ENCODE data around the gene SEMA6A.

Gene SEMA6A

GRCh38 chr5:116562669-116563068 is 12.0 kb downstream of the SEMA6A start:
- H3K4me3 ChIP-seq (ENCODE audit: low read depth, low read length): no peak overlapping the region
- TF ChIP-seq CTCF (IDR thresholded peaks at IDR 0.05; ENCODE audit: low read depth, low read length): no peak
- no peak for DNase-seq
- no peak overlapping the region for H3K27ac ChIP-seq
- H3K9me3 ChIP-seq (ENCODE audit: severe bottlenecking): no peaks in the 10 kb centered on the region
- H3K27me3 ChIP-seq (ENCODE audit: insufficient read depth, low read depth, severe bottlenecking): no peaks in the 10 kb centered on the region
- no peaks in the 10 kb centered on the region for H3K36me3 ChIP-seq

- no peak for DNase-seq
- Histone ChIP-seq H3K9me3 (ENCODE audit: severe bottlenecking) (no peaks in the 10 kb centered on the region), H3K4me3 (ENCODE audit: low read depth, low read length) (no peak overlapping the region), H3K27ac (no peak overlapping the region), H3K27me3 (ENCODE audit: insufficient read depth, low read depth, severe bottlenecking) (no peaks in the 10 kb centered on the region), H3K36me3 (no peaks in the 10 kb centered on the region)
- no peak for TF ChIP-seq CTCF (IDR thresholded peaks at IDR 0.05; ENCODE audit: low read depth, low read length)
These were observed 13.0 kb downstream of the SEMA6A start for GRCh38 chr5:116561658-116562057.

GRCh38 chr5:116559673-116560164 is 14.9 kb downstream of the SEMA6A start:
- Histone ChIP-seq H3K4me3 (ENCODE audit: low read depth, low read length) (no peak overlapping the region), H3K27ac (no peak overlapping the region)
- DNase-seq: no peak

GRCh38 chr5:116559239-116559638 is 15.4 kb downstream of the SEMA6A start:
- H3K9me3 ChIP-seq (ENCODE audit: severe bottlenecking): no peaks in the 10 kb centered on the region
- H3K27me3 ChIP-seq (ENCODE audit: insufficient read depth, low read depth, severe bottlenecking): no peaks in the 10 kb centered on the region
- no peak for DNase-seq
- H3K36me3 ChIP-seq: no peaks in the 10 kb centered on the region
- H3K27ac ChIP-seq: no peak overlapping the region
- H3K4me3 ChIP-seq (ENCODE audit: low read depth, low read length): no peak overlapping the region
- TF ChIP-seq CTCF (IDR thresholded peaks at IDR 0.05; ENCODE audit: low read depth, low read length): no peak

More at GRCh38 chr5:116559673-116560164, 14.9 kb downstream of the SEMA6A start:
- Histone ChIP-seq H3K9me3 (ENCODE audit: severe bottlenecking) (no peaks in the 10 kb centered on the region), H3K27me3 (ENCODE audit: insufficient read depth, low read depth, severe bottlenecking) (no peaks in the 10 kb centered on the region), H3K36me3 (no peaks in the 10 kb centered on the region)
- TF ChIP-seq CTCF (IDR thresholded peaks at IDR 0.05; ENCODE audit: low read depth, low read length): no peak

GRCh38 chr5:116557669-116558271 is 16.9 kb downstream of the SEMA6A start:
- peak; percentile 13 for DNase-seq
- no peaks in the 10 kb centered on the region for H3K27me3 ChIP-seq (ENCODE audit: insufficient read depth, low read depth, severe bottlenecking)
- peak; percentile 43; the same call in 1 of the 2 replicates for TF ChIP-seq CTCF (IDR thresholded peaks at IDR 0.05; ENCODE audit: low read depth, low read length)

GRCh38 chr5:116554764-116555163 is 19.9 kb downstream of the SEMA6A start:
- H3K27ac ChIP-seq: no peak overlapping the region
- H3K4me3 ChIP-seq (ENCODE audit: low read depth, low read length): no peak overlapping the region
- H3K36me3 ChIP-seq: no peaks in the 10 kb centered on the region
- no peaks in the 10 kb centered on the region for H3K27me3 ChIP-seq (ENCODE audit: insufficient read depth, low read depth, severe bottlenecking)
- TF ChIP-seq CTCF (IDR thresholded peaks at IDR 0.05; ENCODE audit: low read depth, low read length): no peak
- DNase-seq: no peak
- H3K9me3 ChIP-seq (ENCODE audit: severe bottlenecking): no peaks in the 10 kb centered on the region

More at GRCh38 chr5:116557669-116558271, 16.9 kb downstream of the SEMA6A start:
- Histone ChIP-seq H3K27ac (no peak overlapping the region), H3K9me3 (ENCODE audit: severe bottlenecking) (no peaks in the 10 kb centered on the region), H3K4me3 (ENCODE audit: low read depth, low read length) (no peak overlapping the region), H3K36me3 (no peaks in the 10 kb centered on the region)
